IPS-11a (cell line): Measurements from ENCODE around the gene CDKN2B-AS1.
"Not testable (repeated sequence)": the region's sequence is repeated elsewhere in the genome, so short reads cannot be mapped to it uniquely, and the experiment has no call there.

Experiments used
- H3K4me3 ChIP-seq: one replicate; pipeline ENCODE4 v1.5.1; 2013; ENCODE audit warnings: low read depth, low read length, control low read depth

Gene CDKN2B-AS1

GRCh38 chr9:21994556-21995005, at the start of gene CDKN2B-AS1:
CDKN2B-AS1 (plus strand) TSS chr9:21994791.
- peak within 1 kb of the TSS; percentile 67 for H3K4me3 ChIP-seq

- H3K4me3 ChIP-seq = no peak overlapping the region
These were observed 49.0 kb upstream of the CDKN2B-AS1 start for GRCh38 chr9:21945606-21946005.

GRCh38 chr9:21958833-21959232, 35.8 kb upstream of the CDKN2B-AS1 start:
- H3K4me3 ChIP-seq = no peak overlapping the region

- not testable (repeated sequence) for H3K4me3 ChIP-seq
These were observed 35.3 kb upstream of the CDKN2B-AS1 start for GRCh38 chr9:21959268-21959667.

- H3K4me3 ChIP-seq = no peak overlapping the region
These were observed 33.0 kb upstream of the CDKN2B-AS1 start for GRCh38 chr9:21961569-21961968.

- H3K4me3 ChIP-seq = peak overlapping the region; percentile 18
These were observed 29.6 kb upstream of the CDKN2B-AS1 start for GRCh38 chr9:21964925-21965385.

GRCh38 chr9:21965401-21965951, 29.1 kb upstream of the CDKN2B-AS1 start:
- peak overlapping the region; percentile 18 for H3K4me3 ChIP-seq

GRCh38 chr9:21966140-21966851, 28.3 kb upstream of the CDKN2B-AS1 start:
- H3K4me3 ChIP-seq = no peak overlapping the region

GRCh38 chr9:21967169-21967568, 27.4 kb upstream of the CDKN2B-AS1 start:
- H3K4me3 ChIP-seq = no peak overlapping the region

GRCh38 chr9:21967702-21968101, 26.9 kb upstream of the CDKN2B-AS1 start:
- H3K4me3 ChIP-seq = no peak overlapping the region

- H3K4me3 ChIP-seq = no peak overlapping the region
These were observed 26.1 kb upstream of the CDKN2B-AS1 start for GRCh38 chr9:21968331-21969010.

GRCh38 chr9:21969011-21969940, 25.3 kb upstream of the CDKN2B-AS1 start:
- no peak overlapping the region for H3K4me3 ChIP-seq

- H3K4me3 ChIP-seq = no peak overlapping the region
These were observed 24.4 kb upstream of the CDKN2B-AS1 start for GRCh38 chr9:21969951-21970799.

GRCh38 chr9:21970800-21971640, 23.6 kb upstream of the CDKN2B-AS1 start:
- no peak overlapping the region for H3K4me3 ChIP-seq

GRCh38 chr9:21972361-21972760, 22.2 kb upstream of the CDKN2B-AS1 start:
- H3K4me3 ChIP-seq = no peak overlapping the region

GRCh38 chr9:21974343-21974721, 20.3 kb upstream of the CDKN2B-AS1 start:
- H3K4me3 ChIP-seq = peak overlapping the region; percentile 38

- peak overlapping the region; percentile 38 for H3K4me3 ChIP-seq
These were observed 19.7 kb upstream of the CDKN2B-AS1 start for GRCh38 chr9:21974722-21975409.

- no peak overlapping the region for H3K4me3 ChIP-seq
These were observed 18.2 kb upstream of the CDKN2B-AS1 start for GRCh38 chr9:21976334-21976875.
